HAP-1 (cell line): ENCODE results near the gene MPND.
A peak's percentile ranks its signal among the peaks of the same experiment; 100 is the strongest.

ENCODE experiments used
- DNase-seq, 2 experiments: peaks; one replicate each; pipeline ENCODE4 v3.0.0-alpha.2; 2016 to 2020; ENCODE audit warnings: low spot score in 2 of 2
- H3K27me3 ChIP-seq: fragments of 250-450 bp; sonication (Bioruptor Pico); 2 replicates; pipeline ENCODE4 v1.5.1; 2020; ENCODE audit warnings: low read depth, mild to moderate bottlenecking, moderate library complexity
- H3K36me3 ChIP-seq: fragments of 250-450 bp; sonication (Bioruptor Pico); replicated peaks from 2 replicates; pipeline ENCODE4 v1.5.1; 2020; ENCODE audit warnings: mild to moderate bottlenecking
- H3K4me1 ChIP-seq: fragments of 250-450 bp; sonication (Bioruptor Pico); 2 replicates; pipeline ENCODE4 v1.5.1; 2020; ENCODE audit warnings: mild to moderate bottlenecking
- H3K4me3 ChIP-seq: fragments of 250-450 bp; sonication (Bioruptor Pico); 2 replicates; pipeline ENCODE4 v1.5.1; 2020; ENCODE audit warnings: mild to moderate bottlenecking, moderate library complexity
- H3K9me3 ChIP-seq: fragments of 250-450 bp; sonication (Bioruptor Pico); 2 replicates; pipeline ENCODE4 v1.5.1; 2020; ENCODE audit warnings: mild to moderate bottlenecking, moderate library complexity
- in situ Hi-C: fragments of 300-500 bp; cut with MboI; formaldehyde crosslinking; loops from 3 replicates; pipeline ENCODE4 v1.14.3; 2020; ENCODE audit warnings: low sequenced_read_pairs, inconsistent platforms, mixed read lengths

MPND gene

GRCh38 chr19:4343370-4344307 lies at the start of gene MPND:
Gene MPND (plus strand): TSS chr19:4343562. CDS start chr19:4343594, 32 bp downstream.
- peaks cover 2% of the 10 kb centered on the region for H3K4me1 ChIP-seq
- peaks cover 12% of the 10 kb centered on the region for H3K36me3 ChIP-seq
- H3K4me3 ChIP-seq, result peak within 1 kb of the TSS; percentile 44
- peak; percentile 76 to 94 for DNase-seq
- in situ Hi-C loops, result no loop called here
- H3K27me3 ChIP-seq, result no peaks in the 10 kb centered on the region
- H3K9me3 ChIP-seq, result no peaks in the 10 kb centered on the region

GRCh38 chr19:4294389-4294788 lies 49.0 kb upstream of the MPND start:
- Histone ChIP-seq H3K36me3 (no peaks in the 10 kb centered on the region), H3K4me1 (no peaks in the 10 kb centered on the region), H3K9me3 (no peaks in the 10 kb centered on the region), H3K4me3 (no peak overlapping the region), H3K27me3 (no peaks in the 10 kb centered on the region)
- in situ Hi-C loops, result no loop called here
- no peak for DNase-seq

GRCh38 chr19:4295972-4296771 lies 47.2 kb upstream of the MPND start:
- Histone ChIP-seq H3K36me3 (no peaks in the 10 kb centered on the region), H3K4me3 (no peak overlapping the region), H3K27me3 (no peaks in the 10 kb centered on the region), H3K9me3 (no peaks in the 10 kb centered on the region), H3K4me1 (no peaks in the 10 kb centered on the region)
- peak in 1 of 2 experiments; percentile 22 for DNase-seq
- in situ Hi-C loops, result no loop called here

DNA sequence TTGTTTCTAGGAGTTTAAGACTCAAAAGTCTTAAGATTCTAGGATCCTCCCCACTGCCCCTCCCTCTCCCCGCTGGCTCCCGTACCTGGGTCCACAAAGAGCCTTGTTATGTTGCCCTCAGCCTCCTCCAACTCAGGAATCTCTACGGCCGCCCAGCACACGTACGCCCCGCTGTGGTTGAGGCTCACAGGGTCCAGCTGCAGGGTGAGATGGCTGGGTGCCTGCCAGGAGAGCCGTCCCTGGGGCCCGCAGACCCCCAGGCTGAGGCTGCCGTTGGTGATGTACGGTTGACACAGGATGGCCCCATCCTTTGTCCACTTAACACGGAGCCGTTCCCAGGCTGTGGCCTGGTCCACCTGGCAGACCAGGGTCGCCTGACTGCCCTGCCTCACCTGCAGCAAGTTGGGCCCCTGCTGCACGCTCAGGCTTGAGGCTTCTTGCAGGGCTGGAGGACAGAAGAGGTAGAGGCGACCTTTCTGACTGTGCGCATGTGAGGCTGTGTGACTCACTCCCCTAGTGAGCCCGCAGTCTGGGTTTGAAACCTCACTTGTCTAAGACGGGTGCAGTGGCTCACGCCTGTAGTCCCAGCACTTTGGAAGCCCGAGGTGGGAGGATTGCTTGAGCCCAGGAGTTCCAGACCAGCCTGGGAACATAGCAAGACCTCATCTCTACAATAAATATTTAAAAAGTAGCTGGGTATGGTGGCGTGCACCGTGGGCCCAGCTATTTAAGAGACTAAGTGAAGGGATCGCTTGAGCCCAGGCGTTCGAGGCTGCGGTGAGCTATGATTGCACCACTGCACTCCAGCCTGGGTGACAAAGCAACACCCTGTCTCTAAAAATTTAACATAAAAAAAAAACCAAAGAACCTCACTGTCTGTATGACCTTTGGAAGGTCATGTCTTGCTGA lies 45.2 kb upstream of the MPND start:
- in situ Hi-C loops, result no loop called here
- Histone ChIP-seq H3K36me3 (no peaks in the 10 kb centered on the region), H3K4me3 (no peak overlapping the region), H3K4me1 (no peaks in the 10 kb centered on the region), H3K27me3 (no peaks in the 10 kb centered on the region), H3K9me3 (no peaks in the 10 kb centered on the region)
- no peak for DNase-seq

DNA sequence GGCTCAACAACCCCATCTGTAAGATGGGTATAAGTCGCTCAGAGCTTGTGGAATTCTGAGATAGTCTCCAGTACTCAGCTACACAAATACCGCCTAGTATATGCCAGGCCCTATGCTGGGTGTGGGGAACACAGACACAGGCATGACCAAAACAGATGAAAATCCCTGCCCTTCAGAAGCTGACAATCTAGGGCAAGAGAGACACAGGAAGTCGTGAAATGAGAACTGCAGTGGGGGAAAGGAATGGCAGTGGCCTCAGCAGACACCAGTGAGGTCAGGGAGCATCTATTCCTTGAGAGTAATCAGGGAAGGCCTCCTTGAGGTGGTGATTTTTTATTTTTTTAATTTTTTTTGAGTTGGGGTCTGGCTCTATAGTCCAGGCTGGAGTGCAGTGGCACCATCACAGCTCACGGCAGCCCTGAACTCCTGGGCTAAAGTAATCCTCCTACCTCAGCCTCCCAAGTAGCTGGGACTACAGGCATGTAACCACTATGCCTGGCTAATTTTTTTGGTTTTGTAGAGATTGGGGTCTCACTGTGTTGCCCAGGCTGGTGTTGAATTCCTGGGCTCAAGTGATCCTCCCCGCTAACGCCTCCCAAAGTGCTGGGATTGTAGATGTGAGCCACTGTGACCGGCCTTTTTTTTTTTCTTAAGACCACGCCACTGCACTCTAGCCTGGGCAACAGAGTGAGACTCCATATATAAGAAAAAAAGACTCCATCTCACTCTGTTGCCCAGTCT lies 44.4 kb upstream of the MPND start:
- DNase-seq, result no peak
- in situ Hi-C loops, result no loop called here
- Histone ChIP-seq H3K27me3 (no peaks in the 10 kb centered on the region), H3K4me3 (no peak overlapping the region), H3K36me3 (no peaks in the 10 kb centered on the region), H3K4me1 (no peaks in the 10 kb centered on the region), H3K9me3 (no peaks in the 10 kb centered on the region)

DNA sequence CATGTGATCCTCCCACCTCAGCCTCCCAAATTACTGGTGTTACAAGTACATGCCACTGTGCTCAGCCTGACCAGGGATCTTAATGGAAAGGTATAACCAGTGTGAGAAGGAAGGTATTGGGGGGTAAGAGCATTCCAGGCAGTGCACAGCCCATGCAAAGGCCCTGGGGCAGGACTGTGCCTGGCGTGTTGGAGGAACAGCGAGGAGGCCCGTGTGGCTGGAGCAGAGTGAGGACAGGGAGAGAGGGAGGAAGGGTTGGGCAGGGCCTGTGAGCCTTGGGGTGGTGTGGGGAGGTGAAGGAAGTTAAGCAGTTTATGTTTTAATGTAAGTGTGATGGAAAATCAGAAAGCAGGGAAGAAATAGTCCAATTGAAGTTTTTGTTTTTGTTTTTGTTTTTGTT lies 42.8 kb upstream of the MPND start:
- Histone ChIP-seq H3K4me3 (no peak overlapping the region), H3K27me3 (no peaks in the 10 kb centered on the region), H3K36me3 (no peaks in the 10 kb centered on the region), H3K9me3 (no peaks in the 10 kb centered on the region), H3K4me1 (no peaks in the 10 kb centered on the region)
- no peak for DNase-seq
- in situ Hi-C loops, result no loop called here

- in situ Hi-C loops, result no loop called here
- no peak overlapping the region for H3K4me3 ChIP-seq
- H3K36me3 ChIP-seq, result no peaks in the 10 kb centered on the region
- no peaks in the 10 kb centered on the region for H3K9me3 ChIP-seq
- DNase-seq, result no peak
- H3K27me3 ChIP-seq, result no peaks in the 10 kb centered on the region
- no peaks in the 10 kb centered on the region for H3K4me1 ChIP-seq
Observed at GRCh38 chr19:4301590-4302242, 41.6 kb upstream of the MPND start.

DNA sequence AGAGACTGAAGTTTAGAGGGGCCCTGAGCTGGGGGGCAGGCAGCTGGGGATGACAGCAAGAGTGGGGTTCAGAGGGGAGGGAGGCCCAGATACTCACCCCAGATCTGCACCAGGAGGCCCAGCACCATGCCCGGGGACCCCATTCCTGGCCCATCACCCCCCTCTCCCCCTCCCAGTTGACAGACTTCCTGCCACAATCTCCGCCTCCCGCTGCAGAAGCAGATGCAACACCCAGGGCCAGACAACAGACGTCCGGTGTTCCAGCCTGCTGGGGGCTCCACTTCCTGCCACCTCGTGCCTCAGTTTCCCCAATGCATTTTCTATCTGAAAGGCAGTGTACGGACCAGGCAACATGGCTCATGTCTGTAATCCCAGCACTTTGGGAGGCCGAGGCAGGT lies 41.1 kb upstream of the MPND start, which contains the start of gene TMIGD2:
Gene TMIGD2, minus strand, starts transcription at position 147 of the 398 bp plus-strand sequence. Its CDS starts 4 bp downstream, at position 143.
- H3K27me3 ChIP-seq, result no peaks in the 10 kb centered on the region
- no peak for DNase-seq
- H3K9me3 ChIP-seq, result no peaks in the 10 kb centered on the region
- in situ Hi-C loops, result no loop called here
- H3K4me3 ChIP-seq, result no peak within 1 kb of the TSS
- no peaks in the 10 kb centered on the region for H3K4me1 ChIP-seq
- no peaks in the 10 kb centered on the region for H3K36me3 ChIP-seq

- H3K4me3 ChIP-seq, result peak overlapping the region; percentile 32
- H3K36me3 ChIP-seq, result peaks cover 4% of the 10 kb centered on the region
- H3K9me3 ChIP-seq, result no peaks in the 10 kb centered on the region
- H3K4me1 ChIP-seq, result no peaks in the 10 kb centered on the region
- in situ Hi-C loops, result no loop called here
- no peak for DNase-seq
- no peaks in the 10 kb centered on the region for H3K27me3 ChIP-seq
Observed at GRCh38 chr19:4303819-4304537, 39.4 kb upstream of the MPND start.

GRCh38 chr19:4304538-4305256 lies 38.7 kb upstream of the MPND start, which contains the start of gene FSD1:
Gene FSD1 (plus strand): TSS chr19:4304598. CDS start chr19:4304747, 149 bp downstream.
- Histone ChIP-seq H3K36me3 (peaks cover 4% of the 10 kb centered on the region), H3K4me1 (no peaks in the 10 kb centered on the region), H3K9me3 (no peaks in the 10 kb centered on the region), H3K4me3 (peak within 1 kb of the TSS; percentile 32), H3K27me3 (no peaks in the 10 kb centered on the region)
- in situ Hi-C loops, result no loop called here
- DNase-seq, result peak; percentile 68 to 88

DNA sequence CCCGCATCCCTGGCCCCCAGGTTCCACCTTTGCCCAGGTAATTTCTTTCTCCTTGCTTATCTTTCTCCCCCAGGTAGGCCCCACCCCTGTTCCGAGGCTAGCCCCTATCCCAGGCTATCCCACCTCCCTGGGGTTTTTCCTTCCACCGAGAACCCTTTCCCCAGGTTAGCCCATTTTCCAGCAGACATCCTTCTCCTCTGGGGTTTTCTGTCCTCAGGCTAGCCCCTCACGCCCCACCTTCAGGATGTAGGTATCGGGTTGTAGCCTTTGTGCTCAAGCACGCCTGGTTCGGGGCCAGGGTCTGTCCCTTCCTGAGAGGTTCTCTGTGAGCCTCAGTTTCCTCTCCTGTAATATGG lies 38.1 kb upstream of the MPND start:
- peak overlapping the region; percentile 12; the same call in 1 of the 2 replicates for H3K4me3 ChIP-seq
- H3K27me3 ChIP-seq, result no peaks in the 10 kb centered on the region
- in situ Hi-C loops, result no loop called here
- DNase-seq, result no peak
- no peaks in the 10 kb centered on the region for H3K9me3 ChIP-seq
- no peaks in the 10 kb centered on the region for H3K4me1 ChIP-seq
- H3K36me3 ChIP-seq, result peaks cover 6% of the 10 kb centered on the region
